ENCODE measurements around the gene CDC42EP2. TPM values are rescaled to one million over a fixed set of nuclear protein-coding genes. Genes with fewer than 3 reads are reported as not detected.

The CDC42EP2 gene, protein sequence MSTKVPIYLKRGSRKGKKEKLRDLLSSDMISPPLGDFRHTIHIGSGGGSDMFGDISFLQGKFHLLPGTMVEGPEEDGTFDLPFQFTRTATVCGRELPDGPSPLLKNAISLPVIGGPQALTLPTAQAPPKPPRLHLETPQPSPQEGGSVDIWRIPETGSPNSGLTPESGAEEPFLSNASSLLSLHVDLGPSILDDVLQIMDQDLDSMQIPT
- 13.7 TPM for total RNA-seq
- polyA plus RNA-seq (ENCODE audit: insufficient read depth, low read depth, low replicate concordance) = 19.4 TPM
- long read RNA-seq, donor 1, transcript CDC42EP2-201 (2 exons, 2,023 nt) = major isoform, 8 of 19 reads
- long read RNA-seq, donor 1, partial matches to known transcripts = 11 of 19 reads
- long read RNA-seq, donor 1, other reads (novel, unspliced or antisense) = 0 of 19 reads
- long read RNA-seq, donor 2, transcript CDC42EP2-201 (2 exons, 2,023 nt) = major isoform, 5 of 5 reads
- long read RNA-seq, donor 2, partial matches to known transcripts = 0 of 5 reads
- long read RNA-seq, donor 2, other reads (novel, unspliced or antisense) = 0 of 5 reads
- long read RNA-seq, donor 3, transcript CDC42EP2-201 (2 exons, 2,023 nt) = major isoform, 8 of 8 reads
- long read RNA-seq, donor 3, partial matches to known transcripts = 0 of 8 reads
- long read RNA-seq, donor 3, other reads (novel, unspliced or antisense) = 0 of 8 reads
- long read RNA-seq, donor 4, transcript CDC42EP2-201 (2 exons, 2,023 nt) = major isoform, 12 of 12 reads
- long read RNA-seq, donor 4, partial matches to known transcripts = 0 of 12 reads
- long read RNA-seq, donor 4, other reads (novel, unspliced or antisense) = 0 of 12 reads
- long read RNA-seq, donor 5, partial matches to known transcripts = 0 of 1 reads
- long read RNA-seq, donor 5, other reads (novel, unspliced or antisense) = 0 of 1 reads
- long read RNA-seq, donor 6, partial matches to known transcripts = 0 of 3 reads
- long read RNA-seq, donor 6, other reads (novel, unspliced or antisense) = 0 of 3 reads
- long read RNA-seq, donor 7, transcript CDC42EP2-201 (2 exons, 2,023 nt) = major isoform, 7 of 15 reads
- long read RNA-seq, donor 7, partial matches to known transcripts = 0 of 15 reads
- long read RNA-seq, donor 7, other reads (novel, unspliced or antisense) = 8 of 15 reads
- long read RNA-seq, donor 8, transcript CDC42EP2-201 (2 exons, 2,023 nt) = major isoform, 15 of 22 reads
- long read RNA-seq, donor 8, partial matches to known transcripts = 7 of 22 reads
- long read RNA-seq, donor 8, other reads (novel, unspliced or antisense) = 0 of 22 reads
- long read RNA-seq, donor 9, transcript CDC42EP2-201 (2 exons, 2,023 nt) = major isoform, 7 of 7 reads
- long read RNA-seq, donor 9, partial matches to known transcripts = 0 of 7 reads
- long read RNA-seq, donor 9, other reads (novel, unspliced or antisense) = 0 of 7 reads
- long read RNA-seq, donor 10, transcript CDC42EP2-201 (2 exons, 2,023 nt) = major isoform, 5 of 5 reads
- long read RNA-seq, donor 10, partial matches to known transcripts = 0 of 5 reads
- long read RNA-seq, donor 10, other reads (novel, unspliced or antisense) = 0 of 5 reads

DNA sequence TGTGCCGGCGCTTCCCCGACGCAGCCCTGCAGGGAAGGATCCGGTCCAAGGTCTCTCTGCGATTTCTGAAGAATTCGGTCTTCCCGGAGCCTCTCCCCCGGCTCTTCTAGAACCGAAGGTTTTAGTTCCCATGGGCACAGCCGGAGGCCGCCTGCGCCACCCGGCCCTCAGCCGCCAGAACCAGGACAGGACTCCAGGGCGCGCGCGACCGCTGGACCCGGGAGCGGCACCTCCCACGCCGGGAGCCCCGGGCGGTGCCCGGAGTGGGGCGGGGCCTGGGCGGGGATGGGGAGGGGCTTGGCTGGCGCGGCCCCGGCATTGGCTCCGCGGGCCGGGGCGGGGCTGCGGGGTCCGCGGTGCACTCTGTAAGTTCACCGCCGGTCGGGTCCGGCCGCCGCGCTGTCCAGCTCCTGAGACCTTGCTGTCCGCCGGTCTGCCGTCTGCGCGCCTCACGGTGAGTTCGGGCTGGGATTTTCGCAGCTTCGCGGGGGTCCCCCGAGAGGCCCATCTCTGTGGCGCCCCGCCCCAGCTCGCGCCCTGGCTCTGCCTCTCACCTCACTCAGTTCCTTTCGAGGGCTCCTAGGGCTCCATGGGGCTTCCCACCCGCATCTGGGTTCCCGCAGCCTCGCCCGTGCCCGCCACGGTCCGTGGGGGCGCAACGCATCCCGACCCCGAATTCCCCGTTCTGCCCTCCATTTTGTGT, at the start of gene CDC42EP2:
CDC42EP2 (plus strand) TSS at position 366 of the 703 bp plus-strand sequence. CDS start 6,033 bp downstream, outside the sequence.
- no peak for FAIRE-seq
- intact Hi-C loops (cut with DNase I) = no loop called here
- H3K9me3 ChIP-seq (ENCODE audit: control insufficient read depth in 2 of 3, insufficient read depth in 1 of 3, low read length in 3 of 3) = no peaks in the 10 kb centered on the region
- H3K36me3 ChIP-seq (ENCODE audit: control insufficient read depth in 2 of 3, insufficient read depth in 3 of 3, low read length in 3 of 3) = no peaks in the 10 kb centered on the region
- peak; percentile 90 to 96 (median 93) for DNase-seq
- TF ChIP-seq, protein P1, sequence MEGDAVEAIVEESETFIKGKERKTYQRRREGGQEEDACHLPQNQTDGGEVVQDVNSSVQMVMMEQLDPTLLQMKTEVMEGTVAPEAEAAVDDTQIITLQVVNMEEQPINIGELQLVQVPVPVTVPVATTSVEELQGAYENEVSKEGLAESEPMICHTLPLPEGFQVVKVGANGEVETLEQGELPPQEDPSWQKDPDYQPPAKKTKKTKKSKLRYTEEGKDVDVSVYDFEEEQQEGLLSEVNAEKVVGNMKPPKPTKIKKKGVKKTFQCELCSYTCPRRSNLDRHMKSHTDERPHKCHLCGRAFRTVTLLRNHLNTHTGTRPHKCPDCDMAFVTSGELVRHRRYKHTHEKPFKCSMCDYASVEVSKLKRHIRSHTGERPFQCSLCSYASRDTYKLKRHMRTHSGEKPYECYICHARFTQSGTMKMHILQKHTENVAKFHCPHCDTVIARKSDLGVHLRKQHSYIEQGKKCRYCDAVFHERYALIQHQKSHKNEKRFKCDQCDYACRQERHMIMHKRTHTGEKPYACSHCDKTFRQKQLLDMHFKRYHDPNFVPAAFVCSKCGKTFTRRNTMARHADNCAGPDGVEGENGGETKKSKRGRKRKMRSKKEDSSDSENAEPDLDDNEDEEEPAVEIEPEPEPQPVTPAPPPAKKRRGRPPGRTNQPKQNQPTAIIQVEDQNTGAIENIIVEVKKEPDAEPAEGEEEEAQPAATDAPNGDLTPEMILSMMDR (IDR thresholded peaks at IDR 0.05; ENCODE audit: borderline replicate concordance, extremely low read depth, insufficient read depth) = no peak
- H3K9ac ChIP-seq (ENCODE audit: low read length in 3 of 3) = peak within 1 kb of the TSS; percentile 39 to 75 (median 65)
- no peaks in the 10 kb centered on the region for H3K27me3 ChIP-seq (ENCODE audit: control insufficient read depth, insufficient read depth, low read length)
- H3K4me1 ChIP-seq (ENCODE audit: control insufficient read depth in 2 of 3, insufficient read depth in 2 of 3, low read depth in 1 of 3, low read length in 3 of 3) = peaks cover 0 to 21% (median 19%) of the 10 kb centered on the region in 3 donors
- peak within 1 kb of the TSS; percentile 89 to 93 for H3K27ac ChIP-seq (ENCODE audit: low read depth in 2 of 2, low read length in 2 of 2)
- peak within 1 kb of the TSS; percentile 61 to 80 (median 68) for H3K4me3 ChIP-seq (ENCODE audit: low read length in 3 of 3)

DNA sequence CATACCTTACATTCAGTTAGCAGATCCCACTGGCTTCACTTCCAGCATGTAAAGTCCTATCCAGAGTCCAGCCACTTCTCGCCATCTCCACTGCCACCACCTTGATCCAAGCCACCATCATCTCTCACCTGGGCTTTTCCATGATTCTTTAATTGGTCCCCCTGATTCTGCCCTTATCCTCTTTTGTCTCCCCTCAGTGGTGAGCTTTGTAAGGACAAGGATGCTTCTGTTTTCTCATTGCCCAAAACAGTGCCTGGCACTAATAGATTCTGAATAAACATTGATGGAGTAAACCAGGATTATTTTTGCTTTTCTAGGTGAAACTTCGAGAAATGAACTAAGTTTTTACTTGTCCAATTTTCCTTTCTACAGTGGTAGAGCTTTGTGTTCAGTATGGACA, 48.5 kb upstream of the CDC42EP2 start:
- no peak overlapping the region for H3K27ac ChIP-seq (ENCODE audit: low read depth in 2 of 2, low read length in 2 of 2)
- TF ChIP-seq, protein P1 (IDR thresholded peaks at IDR 0.05; ENCODE audit: borderline replicate concordance, extremely low read depth, insufficient read depth) = peak; percentile 8
- DNase-seq = no peak
- H3K9ac ChIP-seq (ENCODE audit: low read length in 3 of 3) = no peak overlapping the region
- no peaks in the 10 kb centered on the region for H3K36me3 ChIP-seq (ENCODE audit: control insufficient read depth in 2 of 3, insufficient read depth in 3 of 3, low read length in 3 of 3)
- FAIRE-seq = no peak
- peaks cover 2 to 10% (median 6%) of the 10 kb centered on the region in 3 donors for H3K4me1 ChIP-seq (ENCODE audit: control insufficient read depth in 2 of 3, insufficient read depth in 2 of 3, low read depth in 1 of 3, low read length in 3 of 3)
- H3K9me3 ChIP-seq (ENCODE audit: control insufficient read depth in 2 of 3, insufficient read depth in 1 of 3, low read length in 3 of 3) = no peaks in the 10 kb centered on the region
- H3K4me3 ChIP-seq (ENCODE audit: low read length in 3 of 3) = no peak overlapping the region
- H3K27me3 ChIP-seq (ENCODE audit: control insufficient read depth, insufficient read depth, low read length) = no peaks in the 10 kb centered on the region
- intact Hi-C loops (cut with DNase I) = no loop called here
